ENCODE results near the gene KCTD11. TPM values are rescaled to one million over a fixed set of nuclear protein-coding genes. Genes with fewer than 3 reads are reported as not detected.

The KCTD11 gene
- total RNA-seq, 1 experiment from 2014 or later, result 11.0 TPM

- Histone ChIP-seq H3K27ac (ENCODE audit: low read length) (no peak overlapping the region), H3K36me3 (ENCODE audit: control insufficient read depth, insufficient read depth, low read length) (peaks cover 2% of the 10 kb centered on the region; the same call in 1 of the 2 replicates), H3K9me3 (ENCODE audit: control insufficient read depth, insufficient read depth, low read depth, low read length) (peaks cover 3% of the 10 kb centered on the region; the same call in 1 of the 2 replicates), H3K27me3 (ENCODE audit: control insufficient read depth, insufficient read depth, low read length) (no peaks in the 10 kb centered on the region), H3K4me1 (ENCODE audit: control insufficient read depth, insufficient read depth, low read length) (no peaks in the 10 kb centered on the region), H3K4me3 (ENCODE audit: low read depth in 2 of 2, low read length in 2 of 2) (no peak overlapping the region)
- intact Hi-C loops (cut with micrococcal nuclease; ENCODE audit: unreplicated experiment), result no loop called here
- POLR2A ChIA-PET, result no interaction called here
- TF ChIP-seq POLR2AphosphoS5 (IDR thresholded peaks at IDR 0.05; ENCODE audit: low read depth, low read length) (no peak), SIN3A (IDR thresholded peaks at IDR 0.05; ENCODE audit: borderline replicate concordance, insufficient read depth, low read depth, low read length) (no peak), REST (IDR thresholded peaks at IDR 0.05; ENCODE audit: insufficient read depth in 1 of 2, low read depth in 2 of 2, low read length in 1 of 2) (no peak), TCF7L2 (IDR thresholded peaks at IDR 0.05; ENCODE audit: low read depth, low read length) (no peak), CTCF (IDR thresholded peaks at IDR 0.05) (no peak)
- in situ Hi-C loops (cut with HindIII; ENCODE audit: low pct_unique_long_range_greater_than_20kb, low sequenced_read_pairs), result no loop called here
- no TSS peak for BruUV-seq (replicated peaks)
- DNase-seq (ENCODE audit: low read depth, low spot score) (no peak), ATAC-seq (no peak)
- CTCF ChIA-PET, result no interaction called here
These were observed 30.9 kb downstream of the KCTD11 start for GRCh38 chr17:7382901-7383300.

- ATAC-seq, result no peak
- intact Hi-C loops (cut with micrococcal nuclease; ENCODE audit: unreplicated experiment), result no loop called here
- no peak overlapping the region for H3K4me3 ChIP-seq (ENCODE audit: low read depth in 2 of 2, low read length in 2 of 2)
- ChIA-PET CTCF (interaction anchor here (0.6 kb wide), 1 partner anchor 378 kb away, joined by 3 read pairs; no protein-coding TSS in a partner anchor), POLR2A (no interaction called here)
- no peaks in the 10 kb centered on the region for H3K27me3 ChIP-seq (ENCODE audit: control insufficient read depth, insufficient read depth, low read length)
- peaks cover 2% of the 10 kb centered on the region; the same call in 1 of the 2 replicates for H3K36me3 ChIP-seq (ENCODE audit: control insufficient read depth, insufficient read depth, low read length)
- no peaks in the 10 kb centered on the region for H3K4me1 ChIP-seq (ENCODE audit: control insufficient read depth, insufficient read depth, low read length)
- DNase-seq (ENCODE audit: low read depth, low spot score), result no peak
- H3K27ac ChIP-seq (ENCODE audit: low read length), result no peak overlapping the region
- TF ChIP-seq REST (IDR thresholded peaks at IDR 0.05; ENCODE audit: insufficient read depth in 1 of 2, low read depth in 2 of 2, low read length in 1 of 2) (no peak), TCF7L2 (IDR thresholded peaks at IDR 0.05; ENCODE audit: low read depth, low read length) (no peak), SIN3A (IDR thresholded peaks at IDR 0.05; ENCODE audit: borderline replicate concordance, insufficient read depth, low read depth, low read length) (no peak), CTCF (IDR thresholded peaks at IDR 0.05) (no peak), POLR2AphosphoS5 (IDR thresholded peaks at IDR 0.05; ENCODE audit: low read depth, low read length) (no peak)
- BruUV-seq (replicated peaks), result TSS peak; percentile 58
- peaks cover 3% of the 10 kb centered on the region; the same call in 1 of the 2 replicates for H3K9me3 ChIP-seq (ENCODE audit: control insufficient read depth, insufficient read depth, low read depth, low read length)
- in situ Hi-C loops (cut with HindIII; ENCODE audit: low pct_unique_long_range_greater_than_20kb, low sequenced_read_pairs), result no loop called here
These were observed 31.4 kb downstream of the KCTD11 start for GRCh38 chr17:7383371-7383741.
